22Rv1 (cell line): ENCODE results near the gene CLIP1.

Experiments used
- ZFX ChIP-seq: fragments of 450-650 bp; IDR thresholded peaks from 2 replicates; pipeline ENCODE4 v1.6.1; 2017; ENCODE audit warnings: antibody characterized with exemption, borderline replicate concordance
- TF ChIP-seq, protein P1 (sequence below): fragments of 450-650 bp; IDR thresholded peaks from 2 replicates; pipeline ENCODE4 v1.5.1; 2017; ENCODE audit warnings: mild to moderate bottlenecking

DNA sequence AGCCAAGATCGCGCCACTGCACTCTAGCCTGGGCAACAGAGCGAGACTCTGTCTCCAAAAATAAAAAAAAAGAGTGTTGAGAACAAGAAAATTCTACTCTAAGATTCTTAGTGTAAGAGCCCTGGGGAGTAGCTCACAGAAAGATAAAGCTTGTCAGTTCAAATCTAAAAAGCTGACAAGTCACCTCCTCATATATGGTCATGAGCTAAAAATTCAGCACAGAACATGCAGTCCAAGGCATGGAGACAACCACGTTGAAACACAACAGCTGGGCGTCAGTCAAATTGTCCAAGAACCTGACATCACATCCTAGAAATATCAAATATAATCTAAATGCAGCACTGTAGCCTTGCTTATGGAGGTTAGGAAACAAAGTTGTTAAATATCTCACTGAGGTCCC is 47.8 kb downstream of the CLIP1 start:
- TF ChIP-seq, protein P1, sequence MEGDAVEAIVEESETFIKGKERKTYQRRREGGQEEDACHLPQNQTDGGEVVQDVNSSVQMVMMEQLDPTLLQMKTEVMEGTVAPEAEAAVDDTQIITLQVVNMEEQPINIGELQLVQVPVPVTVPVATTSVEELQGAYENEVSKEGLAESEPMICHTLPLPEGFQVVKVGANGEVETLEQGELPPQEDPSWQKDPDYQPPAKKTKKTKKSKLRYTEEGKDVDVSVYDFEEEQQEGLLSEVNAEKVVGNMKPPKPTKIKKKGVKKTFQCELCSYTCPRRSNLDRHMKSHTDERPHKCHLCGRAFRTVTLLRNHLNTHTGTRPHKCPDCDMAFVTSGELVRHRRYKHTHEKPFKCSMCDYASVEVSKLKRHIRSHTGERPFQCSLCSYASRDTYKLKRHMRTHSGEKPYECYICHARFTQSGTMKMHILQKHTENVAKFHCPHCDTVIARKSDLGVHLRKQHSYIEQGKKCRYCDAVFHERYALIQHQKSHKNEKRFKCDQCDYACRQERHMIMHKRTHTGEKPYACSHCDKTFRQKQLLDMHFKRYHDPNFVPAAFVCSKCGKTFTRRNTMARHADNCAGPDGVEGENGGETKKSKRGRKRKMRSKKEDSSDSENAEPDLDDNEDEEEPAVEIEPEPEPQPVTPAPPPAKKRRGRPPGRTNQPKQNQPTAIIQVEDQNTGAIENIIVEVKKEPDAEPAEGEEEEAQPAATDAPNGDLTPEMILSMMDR = no peak
- TF ChIP-seq ZFX = no peak
